Ishikawa (cell line): ENCODE measurements around the gene RAP2C.

Experiments
- CEBPB ChIP-seq: IDR thresholded peaks from 2 replicates; pipeline ENCODE4 v1.6.1; 2012
- EGR1 ChIP-seq: IDR thresholded peaks from 2 replicates; pipeline ENCODE4 v1.6.1; 2012
- EP300 ChIP-seq: IDR thresholded peaks from 2 replicates; pipeline ENCODE4 v1.6.1; 2012; ENCODE audit warnings: borderline replicate concordance
- FOXM1 ChIP-seq: IDR thresholded peaks from 2 replicates; pipeline ENCODE4 v1.6.1; 2012; ENCODE audit warnings: low read depth, borderline replicate concordance
- TAF1 ChIP-seq: IDR thresholded peaks from 2 replicates; pipeline ENCODE4 v1.6.1; 2012; ENCODE audit warnings: low read depth, mild to moderate bottlenecking
- TEAD4 ChIP-seq: IDR thresholded peaks from 2 replicates; pipeline ENCODE4 v1.6.1; 2012
- YY1 ChIP-seq: IDR thresholded peaks from 2 replicates; pipeline ENCODE4 v1.6.1; 2012; ENCODE audit warnings: low read depth
- TF ChIP-seq, protein P1 (sequence below): IDR thresholded peaks from 2 replicates; pipeline ENCODE4 v1.6.1; 2012

- TF ChIP-seq FOXM1 (no peak), EP300 (no peak), YY1 (no peak), CEBPB (no peak), EGR1 (no peak), TAF1 (no peak), TEAD4 (no peak)
- TF ChIP-seq, protein P1, sequence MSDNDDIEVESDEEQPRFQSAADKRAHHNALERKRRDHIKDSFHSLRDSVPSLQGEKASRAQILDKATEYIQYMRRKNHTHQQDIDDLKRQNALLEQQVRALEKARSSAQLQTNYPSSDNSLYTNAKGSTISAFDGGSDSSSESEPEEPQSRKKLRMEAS, result no peak
These were observed 8.3 kb upstream of the RAP2C start for GRCh38 chrX:132227383-132228112.
